ENCODE measurements around the gene GFOD1.

Gene GFOD1

DNA sequence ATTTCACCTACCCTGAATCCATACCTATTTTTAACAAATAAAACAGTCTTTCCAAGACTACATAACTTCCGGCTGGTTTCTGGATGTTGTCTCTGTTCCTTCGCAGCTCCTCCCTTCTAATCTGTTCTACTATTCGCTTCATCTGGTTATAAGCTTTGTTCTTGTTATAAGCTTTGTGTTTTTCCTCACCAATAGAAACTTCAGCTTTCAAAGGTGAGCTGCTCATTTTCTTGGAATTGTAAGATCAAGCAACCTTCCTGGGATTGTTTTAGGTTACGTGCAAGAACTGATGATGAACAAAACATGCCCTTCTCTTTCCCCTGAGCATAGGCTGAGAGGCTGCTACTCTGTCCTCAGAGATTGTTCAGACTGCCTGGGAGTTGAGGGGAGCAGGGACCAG, 2.1 kb downstream of the GFOD1 start:
- TF ChIP-seq, protein P1, sequence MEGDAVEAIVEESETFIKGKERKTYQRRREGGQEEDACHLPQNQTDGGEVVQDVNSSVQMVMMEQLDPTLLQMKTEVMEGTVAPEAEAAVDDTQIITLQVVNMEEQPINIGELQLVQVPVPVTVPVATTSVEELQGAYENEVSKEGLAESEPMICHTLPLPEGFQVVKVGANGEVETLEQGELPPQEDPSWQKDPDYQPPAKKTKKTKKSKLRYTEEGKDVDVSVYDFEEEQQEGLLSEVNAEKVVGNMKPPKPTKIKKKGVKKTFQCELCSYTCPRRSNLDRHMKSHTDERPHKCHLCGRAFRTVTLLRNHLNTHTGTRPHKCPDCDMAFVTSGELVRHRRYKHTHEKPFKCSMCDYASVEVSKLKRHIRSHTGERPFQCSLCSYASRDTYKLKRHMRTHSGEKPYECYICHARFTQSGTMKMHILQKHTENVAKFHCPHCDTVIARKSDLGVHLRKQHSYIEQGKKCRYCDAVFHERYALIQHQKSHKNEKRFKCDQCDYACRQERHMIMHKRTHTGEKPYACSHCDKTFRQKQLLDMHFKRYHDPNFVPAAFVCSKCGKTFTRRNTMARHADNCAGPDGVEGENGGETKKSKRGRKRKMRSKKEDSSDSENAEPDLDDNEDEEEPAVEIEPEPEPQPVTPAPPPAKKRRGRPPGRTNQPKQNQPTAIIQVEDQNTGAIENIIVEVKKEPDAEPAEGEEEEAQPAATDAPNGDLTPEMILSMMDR (IDR thresholded peaks at IDR 0.05), result no peak
- Histone ChIP-seq H3K9me3 (ENCODE audit: control insufficient read depth, low read length) (no peaks in the 10 kb centered on the region), H3K79me2 (peaks cover 6% of the 10 kb centered on the region), H2AFZ (no peak overlapping the region), H3K4me2 (ENCODE audit: low read length) (peak overlapping the region; percentile 91), H3K4me1 (peaks cover 5% of the 10 kb centered on the region), H3K27me3 (ENCODE audit: control insufficient read depth, insufficient read depth, low read length) (no peaks in the 10 kb centered on the region), H3K9ac (no peak overlapping the region), H3K27ac (no peak overlapping the region), H3K4me3 (ENCODE audit: low read depth, low read length) (no peak overlapping the region), H3K36me3 (ENCODE audit: control insufficient read depth, insufficient read depth, low read length) (no peaks in the 10 kb centered on the region)

DNA sequence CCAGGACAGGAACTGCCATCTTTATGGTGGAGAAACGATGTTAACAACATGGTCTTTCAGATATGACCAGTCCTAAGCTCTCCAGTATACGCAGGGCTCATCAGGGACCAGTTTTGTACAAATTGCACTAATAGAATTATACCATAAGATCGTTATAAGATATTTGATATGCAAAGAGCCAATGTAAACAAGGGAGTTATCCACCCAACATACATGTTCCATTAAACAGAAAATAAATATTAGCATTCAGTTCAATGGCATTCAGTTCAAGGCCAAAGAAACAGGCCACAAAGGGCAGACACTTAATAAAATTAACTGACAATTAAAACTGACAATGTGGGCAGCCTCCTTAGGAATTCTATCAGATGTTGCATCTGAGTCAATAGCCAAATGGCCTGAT, 2.6 kb downstream of the GFOD1 start:
- Histone ChIP-seq H3K9ac (no peak overlapping the region), H3K36me3 (ENCODE audit: control insufficient read depth, insufficient read depth, low read length) (no peaks in the 10 kb centered on the region), H3K27ac (no peak overlapping the region)

DNA sequence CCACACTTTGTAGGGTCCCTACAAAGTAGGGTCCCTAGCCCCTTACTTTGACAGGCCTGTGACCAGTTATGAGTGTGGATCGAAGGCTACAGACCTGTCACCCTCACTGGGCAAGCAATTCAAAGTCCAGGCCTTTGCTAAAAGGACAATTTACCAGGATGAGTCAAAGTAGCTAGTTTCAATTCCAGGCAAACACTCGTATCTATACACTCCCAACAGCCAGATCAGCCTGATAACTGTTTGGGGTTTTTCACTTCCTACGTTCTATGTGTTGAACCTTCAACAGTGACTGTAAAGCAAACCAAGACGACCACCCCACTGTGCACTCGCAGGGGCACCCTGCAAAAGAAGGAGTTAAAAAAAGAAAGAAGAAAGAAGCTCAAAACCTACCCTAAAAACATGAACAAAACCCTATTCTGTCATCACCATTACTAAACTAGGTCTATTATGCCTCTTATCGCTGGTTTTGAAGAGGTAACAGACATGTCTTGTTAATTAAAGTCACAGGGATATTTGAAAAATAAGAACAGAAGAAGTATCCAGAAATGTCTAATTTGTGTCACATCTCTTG, 3.2 kb downstream of the GFOD1 start:
- H3K27me3 ChIP-seq (ENCODE audit: control insufficient read depth, insufficient read depth, low read length), result no peaks in the 10 kb centered on the region
- H3K4me1 ChIP-seq, result peaks cover 5% of the 10 kb centered on the region
- H3K4me2 ChIP-seq (ENCODE audit: low read length), result no peak overlapping the region
- H3K36me3 ChIP-seq (ENCODE audit: control insufficient read depth, insufficient read depth, low read length), result no peaks in the 10 kb centered on the region
- no peak overlapping the region for H3K4me3 ChIP-seq (ENCODE audit: low read depth, low read length)
- no peaks in the 10 kb centered on the region for H3K9me3 ChIP-seq (ENCODE audit: control insufficient read depth, low read length)
- peaks cover 6% of the 10 kb centered on the region for H3K79me2 ChIP-seq
- H3K27ac ChIP-seq, result no peak overlapping the region
- no peak overlapping the region for H3K9ac ChIP-seq
- TF ChIP-seq, protein P1 (IDR thresholded peaks at IDR 0.05), result no peak
- H2AFZ ChIP-seq, result no peak overlapping the region

More for the DNA sequence above, 2.6 kb downstream of the GFOD1 start:
- no peaks in the 10 kb centered on the region for H3K27me3 ChIP-seq (ENCODE audit: control insufficient read depth, insufficient read depth, low read length)
- TF ChIP-seq, protein P1 (IDR thresholded peaks at IDR 0.05), result no peak
- H2AFZ ChIP-seq, result no peak overlapping the region
- H3K9me3 ChIP-seq (ENCODE audit: control insufficient read depth, low read length), result no peaks in the 10 kb centered on the region
- no peak overlapping the region for H3K4me3 ChIP-seq (ENCODE audit: low read depth, low read length)
- no peak overlapping the region for H3K4me2 ChIP-seq (ENCODE audit: low read length)
- H3K4me1 ChIP-seq, result peaks cover 5% of the 10 kb centered on the region
- peaks cover 6% of the 10 kb centered on the region for H3K79me2 ChIP-seq

DNA sequence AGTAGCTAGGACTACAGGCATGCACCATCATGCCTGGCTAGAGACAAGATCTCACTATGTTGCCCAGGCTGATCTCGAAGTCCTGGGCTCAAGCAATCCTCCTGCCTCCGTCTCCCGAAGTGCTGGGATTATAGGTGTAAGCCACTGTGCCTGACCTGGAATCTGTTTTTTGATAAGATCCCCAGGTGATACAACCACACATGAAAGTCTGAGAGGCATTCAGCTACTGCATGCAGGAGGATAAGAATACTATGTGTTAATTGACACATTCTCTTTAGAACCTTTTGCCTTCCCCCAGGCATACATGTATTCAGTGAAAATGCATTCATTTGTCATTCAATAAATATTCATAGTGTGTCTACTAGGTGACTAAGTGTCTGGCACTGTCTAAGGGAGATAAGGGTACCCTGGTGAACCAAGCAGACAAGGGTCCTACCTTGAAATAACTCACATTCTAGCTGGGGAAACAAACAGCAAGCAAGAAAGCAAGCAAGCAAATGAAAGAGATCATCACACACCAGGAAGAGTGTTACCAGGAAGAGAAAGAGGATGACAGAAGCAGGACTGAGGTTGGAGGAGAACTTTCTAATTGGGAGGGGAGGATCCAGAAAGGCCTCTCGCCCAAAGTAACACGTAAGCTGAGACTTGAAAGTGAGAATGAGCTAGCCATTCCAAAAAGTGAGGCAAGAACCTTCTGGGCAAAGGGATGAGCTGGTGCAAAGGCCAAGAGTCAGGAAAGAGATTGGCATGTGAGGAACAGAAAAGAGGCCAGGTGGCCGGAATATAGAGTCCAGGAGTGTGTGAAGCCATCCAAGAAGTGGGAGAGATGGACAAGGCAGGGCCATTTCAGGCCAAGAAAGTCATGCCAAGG, 6.5 kb downstream of the GFOD1 start:
- no peaks in the 10 kb centered on the region for H3K27me3 ChIP-seq (ENCODE audit: control insufficient read depth, insufficient read depth, low read length)
- no peak overlapping the region for H2AFZ ChIP-seq
- H3K36me3 ChIP-seq (ENCODE audit: control insufficient read depth, insufficient read depth, low read length), result no peaks in the 10 kb centered on the region
- no peak overlapping the region for H3K4me3 ChIP-seq (ENCODE audit: low read depth, low read length)
- H3K4me2 ChIP-seq (ENCODE audit: low read length), result no peak overlapping the region
- TF ChIP-seq, protein P1 (IDR thresholded peaks at IDR 0.05), result no peak
- H3K9ac ChIP-seq, result no peak overlapping the region
- H3K79me2 ChIP-seq, result peaks cover 6% of the 10 kb centered on the region
- no peak overlapping the region for H3K27ac ChIP-seq
- no peaks in the 10 kb centered on the region for H3K9me3 ChIP-seq (ENCODE audit: control insufficient read depth, low read length)
- H3K4me1 ChIP-seq, result peaks cover 5% of the 10 kb centered on the region
